Measurements from ENCODE around the gene SCAMP2.
"Not testable (repeated sequence)": the region's sequence is repeated elsewhere in the genome, so short reads cannot be mapped to it uniquely, and the experiment has no call there.

Gene SCAMP2

GRCh38 chr15:74873036-74873755, at the start of gene SCAMP2:
TSS of gene SCAMP2 (minus strand) at chr15:74873365. CDS start at chr15:74873255, 110 bp downstream.
- Mint-ChIP-seq H3K36me3 (peaks cover 25% of the 10 kb centered on the region), H3K4me3 (peak within 1 kb of the TSS; percentile 99), H3K9me3 (no peaks in the 10 kb centered on the region), H3K4me1 (peaks cover 49% of the 10 kb centered on the region), H3K27me3 (no peaks in the 10 kb centered on the region), H3K27ac (peak within 1 kb of the TSS; percentile 98)
- ATAC-seq = peak; percentile 93

GRCh38 chr15:74920456-74920855, 47.3 kb upstream of the SCAMP2 start:
- no peaks in the 10 kb centered on the region for H3K4me1 Mint-ChIP-seq
- H3K36me3 Mint-ChIP-seq = peaks cover 49% of the 10 kb centered on the region
- H3K27me3 Mint-ChIP-seq = no peaks in the 10 kb centered on the region
- no peak for ATAC-seq
- no peak overlapping the region for H3K4me3 Mint-ChIP-seq
- no peaks in the 10 kb centered on the region for H3K9me3 Mint-ChIP-seq
- no peak overlapping the region for H3K27ac Mint-ChIP-seq

- no peak for ATAC-seq
- no peaks in the 10 kb centered on the region for H3K9me3 Mint-ChIP-seq
- peaks cover 53% of the 10 kb centered on the region for H3K36me3 Mint-ChIP-seq
- no peaks in the 10 kb centered on the region for H3K27me3 Mint-ChIP-seq
- no peak overlapping the region for H3K4me3 Mint-ChIP-seq
- no peaks in the 10 kb centered on the region for H3K4me1 Mint-ChIP-seq
- no peak overlapping the region for H3K27ac Mint-ChIP-seq
These were observed 44.5 kb upstream of the SCAMP2 start for GRCh38 chr15:74917676-74918075.

- not testable (repeated sequence) for H3K4me1 Mint-ChIP-seq, H3K4me3 Mint-ChIP-seq, H3K27ac Mint-ChIP-seq
These were observed 40.6 kb upstream of the SCAMP2 start for GRCh38 chr15:74913799-74914198.

GRCh38 chr15:74913041-74913440, 39.9 kb upstream of the SCAMP2 start:
- no peak for ATAC-seq
- Mint-ChIP-seq H3K27ac (no peak overlapping the region), H3K4me1 (no peaks in the 10 kb centered on the region), H3K9me3 (no peaks in the 10 kb centered on the region), H3K36me3 (peaks cover 23% of the 10 kb centered on the region), H3K27me3 (no peaks in the 10 kb centered on the region), H3K4me3 (no peak overlapping the region)

More at GRCh38 chr15:74913799-74914198, 40.6 kb upstream of the SCAMP2 start:
- peaks cover 30% of the 10 kb centered on the region for H3K36me3 Mint-ChIP-seq
- not testable (repeated sequence) for H3K9me3 Mint-ChIP-seq, H3K27me3 Mint-ChIP-seq, ATAC-seq

GRCh38 chr15:74908635-74909034, 35.5 kb upstream of the SCAMP2 start:
- Mint-ChIP-seq H3K27me3 (no peaks in the 10 kb centered on the region), H3K9me3 (no peaks in the 10 kb centered on the region), H3K36me3 (peaks cover 8% of the 10 kb centered on the region), H3K4me1 (peaks cover 27% of the 10 kb centered on the region), H3K4me3 (no peak overlapping the region), H3K27ac (no peak overlapping the region)
- no peak for ATAC-seq

GRCh38 chr15:74907163-74907870, 34.2 kb upstream of the SCAMP2 start:
- peaks cover 17% of the 10 kb centered on the region for H3K36me3 Mint-ChIP-seq
- H3K4me1 Mint-ChIP-seq = peaks cover 31% of the 10 kb centered on the region
- no peaks in the 10 kb centered on the region for H3K27me3 Mint-ChIP-seq

GRCh38 chr15:74906450-74907162, 33.4 kb upstream of the SCAMP2 start, which contains the start of gene FAM219B:
TSS of gene FAM219B (minus strand) at chr15:74906851. CDS start at chr15:74906800, 51 bp downstream.
- no peaks in the 10 kb centered on the region for H3K9me3 Mint-ChIP-seq
- H3K27ac Mint-ChIP-seq = peak within 1 kb of the TSS; percentile 99
- H3K4me3 Mint-ChIP-seq = peak within 1 kb of the TSS; percentile 96
- H3K36me3 Mint-ChIP-seq = peaks cover 22% of the 10 kb centered on the region
- H3K27me3 Mint-ChIP-seq = no peaks in the 10 kb centered on the region
- peak; percentile 96 for ATAC-seq
- H3K4me1 Mint-ChIP-seq = peaks cover 38% of the 10 kb centered on the region

More at GRCh38 chr15:74907163-74907870, 34.2 kb upstream of the SCAMP2 start:
- peak overlapping the region; percentile 99 for H3K27ac Mint-ChIP-seq
- ATAC-seq = no peak
- no peaks in the 10 kb centered on the region for H3K9me3 Mint-ChIP-seq
- peak overlapping the region; percentile 96 for H3K4me3 Mint-ChIP-seq

GRCh38 chr15:74906067-74906449, 32.9 kb upstream of the SCAMP2 start:
- Mint-ChIP-seq H3K27me3 (no peaks in the 10 kb centered on the region), H3K9me3 (no peaks in the 10 kb centered on the region), H3K36me3 (peaks cover 22% of the 10 kb centered on the region), H3K4me1 (peaks cover 43% of the 10 kb centered on the region), H3K4me3 (peak overlapping the region; percentile 96), H3K27ac (peak overlapping the region; percentile 99)
- ATAC-seq = peak; percentile 48

GRCh38 chr15:74904190-74904805, 31.1 kb upstream of the SCAMP2 start:
- Mint-ChIP-seq H3K4me1 (peaks cover 43% of the 10 kb centered on the region), H3K9me3 (no peaks in the 10 kb centered on the region), H3K27ac (no peak overlapping the region), H3K36me3 (peaks cover 32% of the 10 kb centered on the region), H3K27me3 (no peaks in the 10 kb centered on the region), H3K4me3 (no peak overlapping the region)
- ATAC-seq = no peak

GRCh38 chr15:74903676-74904075, 30.5 kb upstream of the SCAMP2 start:
- H3K9me3 Mint-ChIP-seq = no peaks in the 10 kb centered on the region
- H3K4me1 Mint-ChIP-seq = peaks cover 43% of the 10 kb centered on the region
- H3K4me3 Mint-ChIP-seq = no peak overlapping the region
- H3K27ac Mint-ChIP-seq = no peak overlapping the region
- ATAC-seq = no peak
- H3K27me3 Mint-ChIP-seq = no peaks in the 10 kb centered on the region
- peaks cover 32% of the 10 kb centered on the region for H3K36me3 Mint-ChIP-seq

- Mint-ChIP-seq H3K36me3 (peaks cover 32% of the 10 kb centered on the region), H3K9me3 (no peaks in the 10 kb centered on the region), H3K27me3 (no peaks in the 10 kb centered on the region), H3K4me1 (peaks cover 41% of the 10 kb centered on the region), H3K27ac (no peak overlapping the region), H3K4me3 (no peak overlapping the region)
- ATAC-seq = no peak
These were observed 29.3 kb upstream of the SCAMP2 start for GRCh38 chr15:74902295-74903075.

- peaks cover 33% of the 10 kb centered on the region for H3K4me1 Mint-ChIP-seq
- peak; percentile 65 for ATAC-seq
- H3K27me3 Mint-ChIP-seq = no peaks in the 10 kb centered on the region
- H3K4me3 Mint-ChIP-seq = no peak overlapping the region
- H3K9me3 Mint-ChIP-seq = no peaks in the 10 kb centered on the region
- H3K27ac Mint-ChIP-seq = no peak overlapping the region
- peaks cover 32% of the 10 kb centered on the region for H3K36me3 Mint-ChIP-seq
These were observed 28.5 kb upstream of the SCAMP2 start for GRCh38 chr15:74901612-74902063.

- H3K4me1 Mint-ChIP-seq = peaks cover 29% of the 10 kb centered on the region
- H3K27me3 Mint-ChIP-seq = no peaks in the 10 kb centered on the region
- H3K4me3 Mint-ChIP-seq = no peak overlapping the region
- H3K9me3 Mint-ChIP-seq = no peaks in the 10 kb centered on the region
- H3K36me3 Mint-ChIP-seq = peaks cover 32% of the 10 kb centered on the region
- no peak overlapping the region for H3K27ac Mint-ChIP-seq
- ATAC-seq = no peak
These were observed 24.1 kb upstream of the SCAMP2 start for GRCh38 chr15:74897300-74897701.
